Keratinocyte (primary cell): ENCODE results near the gene SNX7. TPM values are rescaled to one million over a fixed set of nuclear protein-coding genes. Genes with fewer than 3 reads are reported as not detected.

ENCODE experiments used
- DNase-seq: peaks from one replicate; pipeline ENCODE4 v3.0.0-alpha.2; 2011; ENCODE audit warnings: low read depth, missing footprints, low spot score
- FAIRE-seq: peaks from 2 replicates; lab custom pipeline; 2011; peaks lifted over from hg19 to GRCh38; lab: Jason Lieb, UNC
- H2AFZ ChIP-seq: 2 replicates; pipeline ENCODE4 v1.6.0; 2012; ENCODE audit warnings: low read length, control low read depth, inconsistent platforms; ENCODE audit not compliant: control insufficient read depth
- H3K27ac ChIP-seq: 2 replicates; pipeline ENCODE4 v1.5.1; 2011; ENCODE audit warnings: low read length; ENCODE audit not compliant: control insufficient read depth, insufficient read depth
- H3K27me3 ChIP-seq: 3 replicates; pipeline ENCODE4 v1.6.0; 2011; ENCODE audit warnings: low read length; ENCODE audit not compliant: control insufficient read depth, insufficient read depth; ENCODE audit errors: extremely low read depth
- H3K36me3 ChIP-seq, 2 experiments: 2 replicates in 1 of 2; 3 replicates in 1 of 2; pipeline ENCODE4 v1.5.1; 2011; ENCODE audit warnings: low read length in 2 of 2, mild to moderate bottlenecking in 1 of 2; ENCODE audit not compliant: control insufficient read depth in 2 of 2, insufficient read depth in 2 of 2; ENCODE audit errors: extremely low read depth in 1 of 2
- H3K4me1 ChIP-seq: 3 replicates; pipeline ENCODE4 v1.5.1; 2011; ENCODE audit warnings: low read length; ENCODE audit not compliant: control insufficient read depth, insufficient read depth; ENCODE audit errors: extremely low read depth
- H3K4me2 ChIP-seq: 3 replicates; pipeline ENCODE4 v1.6.0; 2011; ENCODE audit warnings: low read depth, low read length; ENCODE audit not compliant: control insufficient read depth, insufficient read depth; ENCODE audit errors: extremely low read depth
- H3K4me3 ChIP-seq, 3 experiments: fragments of 200-600 bp in 1 of 3; sonication (generic) in 1 of 3; 2 replicates in 2 of 3; 3 replicates in 1 of 3; pipeline ENCODE4 v1.5.1; 2011 to 2016; ENCODE audit warnings: low read length in 3 of 3, mild to moderate bottlenecking in 3 of 3, control low read depth in 2 of 3, inconsistent platforms in 1 of 3, low read depth in 1 of 3, mixed read lengths in 1 of 3, mixed run types in 1 of 3, moderate library complexity in 1 of 3; ENCODE audit not compliant: control insufficient read depth in 2 of 3, insufficient read depth in 2 of 3; ENCODE audit errors: extremely low read depth in 1 of 3
- H3K79me2 ChIP-seq: 2 replicates; pipeline ENCODE4 v1.6.0; 2012; ENCODE audit warnings: low read length; ENCODE audit not compliant: control insufficient read depth, insufficient read depth
- H3K9ac ChIP-seq: 3 replicates; pipeline ENCODE4 v1.6.0; 2011; ENCODE audit warnings: low read length; ENCODE audit not compliant: control insufficient read depth, insufficient read depth; ENCODE audit errors: extremely low read depth
- H3K9me1 ChIP-seq: 3 replicates; pipeline ENCODE4 v1.6.0; 2011; ENCODE audit warnings: low read length; ENCODE audit not compliant: control insufficient read depth, insufficient read depth; ENCODE audit errors: extremely low read depth
- H3K9me3 ChIP-seq: 2 replicates; pipeline ENCODE4 v1.5.1; 2012; ENCODE audit warnings: low read depth, low read length; ENCODE audit not compliant: control insufficient read depth
- H4K20me1 ChIP-seq: 3 replicates; pipeline ENCODE4 v1.6.0; 2011; ENCODE audit warnings: low read length; ENCODE audit not compliant: control insufficient read depth, insufficient read depth; ENCODE audit errors: extremely low read depth
- EZH2 ChIP-seq: IDR thresholded peaks from one replicate; pipeline ENCODE4 v1.6.1; 2012; ENCODE audit warnings: inconsistent platforms, mild to moderate bottlenecking, low read length, moderate library complexity
- dilution Hi-C: fragments of 300-500 bp; cut with MboI; formaldehyde crosslinking; loops from one replicate; pipeline ENCODE4 v1.7.0; 2020; ENCODE audit warnings: low sequenced_read_pairs; ENCODE audit not compliant: extremely low pct_ligation_motif_present
- polyA plus RNA-seq, 5 experiments: library from polyadenylated mRNA; depleted of rRNA in 3 of 5; stranded (reverse) in 3 of 5; stranded (forward) in 1 of 5; unstranded in 1 of 5; fragments of >200 nt; gene quantifications; 1 replicate in 1 of 5; 2 replicates in 3 of 5; 3 replicates in 1 of 5; pipeline versions ENCODE4 v1.2.1 to v1.2.3, GENCODE V29; 2011 to 2012; ENCODE audit warnings: missing spikeins in 2 of 5, low read depth in 1 of 5, low replicate concordance in 1 of 5
- TF ChIP-seq, protein P1 (sequence below), 3 experiments: IDR thresholded peaks in 1 of 3; conservative IDR thresholded peaks in 1 of 3; optimal IDR thresholded peaks in 1 of 3; 2 replicates in 2 of 3; 3 replicates in 1 of 3; pipeline versions ENCODE3 to v1.5.1; 2011; ENCODE audit warnings: low read length in 3 of 3, mild to moderate bottlenecking in 3 of 3, moderate library complexity in 2 of 3, control low read depth in 1 of 3, inconsistent platforms in 1 of 3; ENCODE audit not compliant: insufficient read depth in 2 of 3; ENCODE audit errors: extremely low read depth in 1 of 3

The SNX7 gene
- polyA plus RNA-seq, 1 donor (not counting 4 experiments of a cell fraction or from before 2014, with no cell fraction given): 50.5 TPM

DNA sequence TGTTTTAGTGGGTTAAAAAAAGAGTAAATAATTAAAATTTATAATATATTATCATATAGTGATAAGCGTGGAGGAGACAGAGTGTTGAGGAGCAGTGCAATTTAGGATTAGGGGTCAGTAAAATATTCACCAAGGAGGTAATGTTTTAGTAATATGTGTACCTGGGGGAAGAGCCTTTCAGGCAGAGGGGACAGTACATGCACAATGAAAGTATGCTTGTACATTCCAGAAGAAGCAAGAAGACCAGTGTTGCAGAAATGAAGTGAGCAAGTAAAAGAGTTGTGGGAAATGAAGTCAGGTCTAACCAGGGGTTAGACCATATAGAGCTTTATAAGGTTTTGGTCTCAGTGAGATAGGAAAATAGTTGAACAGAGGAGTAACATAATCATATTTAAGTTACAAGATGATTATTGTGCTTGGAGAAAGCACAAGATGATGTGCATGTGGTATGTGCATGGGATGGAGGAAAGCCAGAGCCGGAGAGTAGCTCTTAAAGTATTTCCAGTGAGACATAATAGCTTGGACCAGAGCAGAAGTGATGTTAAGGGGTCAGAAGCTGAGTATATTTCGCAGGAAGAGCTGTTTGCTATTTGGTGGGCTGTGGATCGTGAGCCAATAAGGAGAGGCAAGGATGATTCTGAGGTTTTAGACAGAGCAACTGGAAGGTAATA is 44.8 kb downstream of the SNX7 start:
- no peaks in the 10 kb centered on the region for H3K9me3 ChIP-seq
- H4K20me1 ChIP-seq: no peaks in the 10 kb centered on the region
- no peak overlapping the region for H3K27ac ChIP-seq
- DNase-seq (no peak), FAIRE-seq (no peak)
- H3K36me3 ChIP-seq: peaks cover 0 to 4% of the 10 kb centered on the region in 2 experiments
- H3K9me1 ChIP-seq: no peaks in the 10 kb centered on the region
- dilution Hi-C loops: no loop called here
- no peaks in the 10 kb centered on the region for H3K27me3 ChIP-seq
- no peaks in the 10 kb centered on the region for H3K4me1 ChIP-seq
- TF ChIP-seq, protein P1, sequence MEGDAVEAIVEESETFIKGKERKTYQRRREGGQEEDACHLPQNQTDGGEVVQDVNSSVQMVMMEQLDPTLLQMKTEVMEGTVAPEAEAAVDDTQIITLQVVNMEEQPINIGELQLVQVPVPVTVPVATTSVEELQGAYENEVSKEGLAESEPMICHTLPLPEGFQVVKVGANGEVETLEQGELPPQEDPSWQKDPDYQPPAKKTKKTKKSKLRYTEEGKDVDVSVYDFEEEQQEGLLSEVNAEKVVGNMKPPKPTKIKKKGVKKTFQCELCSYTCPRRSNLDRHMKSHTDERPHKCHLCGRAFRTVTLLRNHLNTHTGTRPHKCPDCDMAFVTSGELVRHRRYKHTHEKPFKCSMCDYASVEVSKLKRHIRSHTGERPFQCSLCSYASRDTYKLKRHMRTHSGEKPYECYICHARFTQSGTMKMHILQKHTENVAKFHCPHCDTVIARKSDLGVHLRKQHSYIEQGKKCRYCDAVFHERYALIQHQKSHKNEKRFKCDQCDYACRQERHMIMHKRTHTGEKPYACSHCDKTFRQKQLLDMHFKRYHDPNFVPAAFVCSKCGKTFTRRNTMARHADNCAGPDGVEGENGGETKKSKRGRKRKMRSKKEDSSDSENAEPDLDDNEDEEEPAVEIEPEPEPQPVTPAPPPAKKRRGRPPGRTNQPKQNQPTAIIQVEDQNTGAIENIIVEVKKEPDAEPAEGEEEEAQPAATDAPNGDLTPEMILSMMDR (optimal IDR thresholded peaks at IDR 0.05 in 1 of 3, IDR thresholded peaks at IDR 0.05 in 1 of 3, conservative IDR thresholded peaks at IDR 0.05 in 1 of 3; ENCODE audit: extremely low read depth in 1 of 3, insufficient read depth in 2 of 3, low read length in 3 of 3): no peak
- no peak for TF ChIP-seq EZH2
- no peaks in the 10 kb centered on the region for H3K79me2 ChIP-seq
- no peak overlapping the region for H3K4me2 ChIP-seq
- H2AFZ ChIP-seq: no peak overlapping the region
- no peak overlapping the region for H3K4me3 ChIP-seq
- no peak overlapping the region for H3K9ac ChIP-seq

DNA sequence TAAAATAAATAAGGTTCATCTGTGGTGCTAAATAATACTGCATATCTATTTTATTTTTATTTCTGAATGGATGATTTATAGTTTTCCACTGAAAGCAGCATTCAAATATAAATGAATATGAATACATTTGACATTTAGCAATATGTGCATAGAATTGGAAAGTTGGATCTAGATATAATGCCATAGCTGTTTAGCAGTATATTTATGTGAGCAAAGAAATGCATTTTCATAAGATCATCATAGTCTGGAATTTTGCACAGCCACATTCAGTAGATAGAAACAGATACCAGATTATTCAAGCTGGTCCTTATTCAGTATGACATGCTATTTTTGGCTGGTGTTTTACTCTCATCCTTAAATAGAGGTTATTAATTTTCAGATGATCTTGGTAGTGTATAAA is 46.0 kb downstream of the SNX7 start:
- H3K36me3 ChIP-seq: peaks cover 0 to 4% of the 10 kb centered on the region in 2 experiments
- H3K4me2 ChIP-seq: no peak overlapping the region
- dilution Hi-C loops: no loop called here
- no peaks in the 10 kb centered on the region for H4K20me1 ChIP-seq
- no peak for FAIRE-seq
- no peak for DNase-seq
- H3K4me3 ChIP-seq: no peak overlapping the region
- H2AFZ ChIP-seq: no peak overlapping the region
- H3K79me2 ChIP-seq: no peaks in the 10 kb centered on the region
- H3K9me1 ChIP-seq: no peaks in the 10 kb centered on the region
- H3K9me3 ChIP-seq: no peaks in the 10 kb centered on the region
- H3K9ac ChIP-seq: no peak overlapping the region
- H3K4me1 ChIP-seq: no peaks in the 10 kb centered on the region
- no peaks in the 10 kb centered on the region for H3K27me3 ChIP-seq
- TF ChIP-seq, protein P1 (optimal IDR thresholded peaks at IDR 0.05 in 1 of 3, IDR thresholded peaks at IDR 0.05 in 1 of 3, conservative IDR thresholded peaks at IDR 0.05 in 1 of 3; ENCODE audit: extremely low read depth in 1 of 3, insufficient read depth in 2 of 3, low read length in 3 of 3): no peak
- no peak for TF ChIP-seq EZH2
- no peak overlapping the region for H3K27ac ChIP-seq
